GM23338 (cell line): ENCODE measurements around the gene IGDCC3.

ENCODE experiments used
- CTCF ChIP-seq, 2 experiments: fragments of 200-600 bp in 1 of 2; sonication (generic) in 1 of 2; conservative IDR thresholded peaks; 2 replicates each; pipeline versions ENCODE4 v1.5.1 to v1.6.1; 2016 to 2017; ENCODE audit warnings: antibody characterized with exemption in 2 of 2, low read depth in 2 of 2, mild to moderate bottlenecking in 2 of 2, moderate library complexity in 1 of 2
- EZH2 ChIP-seq: fragments of 200-600 bp; sonication (generic); IDR thresholded peaks from one replicate; pipeline ENCODE4 v1.8.0; 2017; ENCODE audit warnings: antibody characterized with exemption, mild to moderate bottlenecking, low read depth; ENCODE audit not compliant: unreplicated experiment
- NANOG ChIP-seq: IDR thresholded peaks from 2 replicates; pipeline ENCODE4 v1.6.1; 2016; ENCODE audit warnings: antibody characterized with exemption, borderline replicate concordance
- POLR2AphosphoS5 ChIP-seq: IDR thresholded peaks from 2 replicates; pipeline ENCODE4 v1.6.1; 2016; ENCODE audit warnings: antibody characterized with exemption, low read depth

GRCh38 chr15:65332391-65333147 lies 45.2 kb downstream of the IGDCC3 start:
- TF ChIP-seq CTCF (conservative IDR thresholded peaks at IDR 0.05; ENCODE audit: low read depth in 2 of 2): no peak
- no peak for TF ChIP-seq EZH2
- TF ChIP-seq POLR2AphosphoS5: no peak
- TF ChIP-seq NANOG: no peak
